HG03354 (cell line): ENCODE results near the gene COL13A1.

Experiments used
- ATAC-seq: cut with Tn5 transposase; IDR thresholded peaks from one replicate; pipeline ENCODE4 v1.9.1; 2021; ENCODE audit warnings: mild to moderate bottlenecking; ENCODE audit not compliant: unreplicated experiment, poor library complexity, severe bottlenecking

COL13A1 gene

GRCh38 chr10:69801434-69802315, at the start of gene COL13A1:
TSS of gene COL13A1 (plus strand) at chr10:69801906. CDS start at chr10:69802424, 518 bp downstream.
- no peak for ATAC-seq

DNA sequence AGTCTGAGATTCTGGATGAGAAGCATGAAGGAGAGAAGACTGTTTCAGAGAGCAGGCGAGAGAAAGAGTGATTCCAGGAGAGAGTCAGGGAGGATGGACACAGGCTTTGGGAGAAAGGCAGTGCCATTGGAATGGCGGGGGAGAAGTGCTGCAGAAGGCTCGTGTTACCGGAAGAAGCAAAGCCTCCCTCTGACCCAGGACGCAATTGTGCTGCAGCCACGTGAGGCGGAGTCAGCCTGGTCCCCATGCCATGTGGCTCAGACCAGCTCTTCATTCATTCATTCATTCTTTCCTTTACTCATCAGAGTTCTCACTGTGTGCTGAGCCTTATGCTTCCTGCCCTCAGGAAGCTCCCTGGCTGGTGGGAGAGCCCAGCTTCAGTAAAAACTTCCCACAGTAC, 49.2 kb upstream of the COL13A1 start:
- no peak for ATAC-seq

DNA sequence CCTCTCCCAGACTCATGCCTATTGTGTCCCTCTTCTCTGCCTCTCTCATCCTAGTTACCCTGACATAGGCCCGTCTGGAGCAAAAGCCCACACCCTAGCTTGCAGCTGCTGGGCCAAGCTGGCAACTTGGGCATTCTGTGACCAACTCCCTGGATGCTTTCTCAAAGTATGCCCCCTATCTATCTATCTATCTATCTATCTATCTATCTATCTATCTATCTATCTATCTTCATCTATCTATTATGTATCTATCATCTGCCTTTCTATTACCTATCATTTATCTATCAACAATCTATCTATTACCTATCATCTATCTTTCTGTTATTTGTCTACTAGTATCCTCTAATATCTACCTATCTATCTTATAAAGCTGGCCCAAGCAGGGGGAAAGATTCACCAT, 45.4 kb upstream of the COL13A1 start:
- no peak for ATAC-seq

DNA sequence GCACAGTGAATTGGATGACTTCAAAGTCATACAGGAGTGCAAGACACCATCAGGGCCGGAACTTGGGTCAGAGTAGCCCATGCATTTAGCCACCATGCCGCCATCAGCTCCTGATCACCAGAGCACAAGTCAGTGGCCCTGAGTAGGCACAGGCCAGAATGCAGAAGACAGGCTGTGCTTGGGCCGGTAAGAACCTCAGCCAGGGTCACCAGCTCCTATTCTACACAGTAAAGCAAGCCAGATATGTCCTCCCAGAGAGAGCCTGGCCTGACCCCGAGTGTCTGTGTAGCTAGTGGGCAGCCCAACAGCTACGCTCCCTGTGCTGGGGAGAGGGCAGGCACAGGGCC, 44.5 kb upstream of the COL13A1 start:
- ATAC-seq: no peak

GRCh38 chr10:69757553-69758309, 44.0 kb upstream of the COL13A1 start:
- ATAC-seq: no peak

GRCh38 chr10:69758310-69758728, 43.4 kb upstream of the COL13A1 start:
- ATAC-seq: no peak

DNA sequence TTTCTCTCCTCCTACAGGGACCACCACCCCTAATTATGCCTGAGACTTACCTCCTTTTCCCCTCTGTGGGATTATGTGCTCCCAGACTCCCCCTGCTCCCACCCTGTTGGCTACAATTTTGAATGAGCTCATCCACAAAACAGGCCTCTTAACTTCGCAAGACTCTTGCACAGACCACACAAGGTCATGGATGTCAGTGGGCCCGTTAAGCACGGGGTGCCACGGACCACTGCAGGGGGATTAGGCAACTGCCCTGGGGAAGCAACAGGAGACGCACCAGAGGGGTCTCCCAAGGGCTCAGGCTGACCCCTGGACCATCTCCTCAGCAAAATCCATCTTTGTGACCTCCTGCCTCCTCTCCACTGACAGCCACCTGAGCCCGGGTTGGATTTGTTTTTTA, 42.1 kb upstream of the COL13A1 start:
- no peak for ATAC-seq

DNA sequence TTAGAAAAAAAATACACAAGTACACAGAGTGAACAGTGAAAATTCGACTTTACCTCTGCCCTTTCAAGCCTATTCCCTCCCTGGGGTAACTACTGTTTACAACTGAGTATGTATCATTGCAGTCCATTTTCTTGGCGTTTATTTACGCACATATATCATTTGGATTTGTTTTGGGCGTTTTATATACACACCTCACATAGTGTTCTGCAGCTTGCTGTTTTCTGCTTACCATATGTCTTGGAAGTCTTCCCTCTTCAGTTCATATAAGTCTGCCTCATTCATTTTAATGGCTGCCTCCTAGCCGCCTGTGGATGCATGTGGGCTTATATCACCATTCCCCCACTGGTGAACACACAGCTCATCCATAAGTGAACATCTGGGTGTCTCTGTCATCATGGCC, 41.6 kb upstream of the COL13A1 start:
- ATAC-seq: no peak

- no peak for ATAC-seq
Measured at GRCh38 chr10:69761320-69761719, 40.4 kb upstream of the COL13A1 start.

DNA sequence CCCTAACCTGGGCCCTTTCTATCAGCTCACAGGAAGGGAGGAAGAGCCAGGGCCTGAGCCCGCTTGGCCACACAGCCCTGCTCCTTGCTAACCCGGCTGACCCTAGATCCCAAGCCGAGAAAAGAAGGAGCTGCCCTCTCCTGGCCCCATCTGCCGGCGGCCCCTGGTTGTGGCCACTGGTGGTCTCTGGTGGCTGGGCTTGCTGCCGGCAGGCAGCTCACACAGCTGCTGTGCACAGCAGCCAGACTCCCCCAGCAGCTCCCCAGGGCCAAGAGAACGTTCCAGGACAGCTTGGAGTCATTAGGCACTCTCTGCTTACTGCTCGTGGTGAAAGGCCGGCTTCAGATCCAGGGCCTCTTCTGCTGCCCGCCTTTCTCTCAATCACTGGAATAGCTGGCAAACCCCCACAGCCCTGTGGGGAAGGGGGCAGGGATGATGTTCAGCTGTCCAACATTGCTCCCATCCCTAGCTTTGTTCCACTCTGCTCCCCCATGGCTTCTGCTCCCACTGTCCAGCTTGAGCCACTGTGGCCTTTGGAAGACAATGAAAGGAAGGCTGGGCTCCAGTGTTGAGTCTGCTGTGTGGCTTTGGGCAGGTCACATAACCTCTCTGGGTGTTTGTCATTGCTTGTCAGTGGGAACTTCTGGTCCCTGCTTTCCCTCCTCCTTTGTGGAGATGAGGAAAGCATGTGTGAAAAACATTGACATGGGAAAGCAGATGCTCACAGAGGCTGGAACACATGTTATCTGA, 35.4 kb upstream of the COL13A1 start:
- ATAC-seq: no peak

DNA sequence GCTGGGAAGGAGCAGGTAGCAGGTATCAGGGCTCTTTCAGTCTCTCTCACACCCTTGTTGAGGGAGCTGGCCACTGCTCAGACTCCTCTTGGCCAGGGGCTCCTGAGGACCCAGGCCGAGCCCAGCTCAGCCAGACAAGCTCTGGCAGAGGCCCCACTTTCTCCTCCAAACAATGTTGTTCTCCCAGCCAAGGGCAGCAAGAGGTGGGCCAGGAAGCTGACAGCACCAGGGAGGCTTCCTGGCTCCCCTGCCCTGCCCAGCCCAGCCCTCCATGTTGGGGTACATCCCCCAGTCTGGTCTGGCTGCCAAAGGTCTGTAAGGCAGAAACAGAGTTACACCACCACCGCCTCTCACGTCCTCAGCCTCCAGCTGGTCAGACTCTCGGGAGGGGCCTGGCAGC, 33.9 kb upstream of the COL13A1 start:
- no peak for ATAC-seq

DNA sequence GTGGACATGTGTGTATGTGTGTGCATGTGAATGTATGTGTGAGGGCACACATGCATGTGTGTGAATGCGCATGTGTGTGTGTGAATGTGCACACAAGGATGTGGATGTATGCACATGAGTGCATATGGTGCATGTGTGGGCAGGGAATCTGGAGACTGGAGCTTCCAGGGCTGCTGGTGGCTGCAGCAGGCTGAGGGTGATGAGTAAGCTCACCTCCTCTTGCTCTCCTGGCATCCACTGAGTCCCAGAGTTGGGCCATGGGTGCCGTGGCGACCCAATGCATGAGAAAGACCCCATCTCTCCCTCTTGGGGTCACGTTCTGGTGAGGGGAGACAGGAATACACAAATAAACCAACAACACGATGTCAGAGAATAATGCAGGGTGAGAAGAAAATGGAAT, 33.3 kb upstream of the COL13A1 start:
- no peak for ATAC-seq

- no peak for ATAC-seq
Measured at GRCh38 chr10:69769395-69769992, 32.2 kb upstream of the COL13A1 start.

- no peak for ATAC-seq
Measured at GRCh38 chr10:69772933-69773704, 28.6 kb upstream of the COL13A1 start.

DNA sequence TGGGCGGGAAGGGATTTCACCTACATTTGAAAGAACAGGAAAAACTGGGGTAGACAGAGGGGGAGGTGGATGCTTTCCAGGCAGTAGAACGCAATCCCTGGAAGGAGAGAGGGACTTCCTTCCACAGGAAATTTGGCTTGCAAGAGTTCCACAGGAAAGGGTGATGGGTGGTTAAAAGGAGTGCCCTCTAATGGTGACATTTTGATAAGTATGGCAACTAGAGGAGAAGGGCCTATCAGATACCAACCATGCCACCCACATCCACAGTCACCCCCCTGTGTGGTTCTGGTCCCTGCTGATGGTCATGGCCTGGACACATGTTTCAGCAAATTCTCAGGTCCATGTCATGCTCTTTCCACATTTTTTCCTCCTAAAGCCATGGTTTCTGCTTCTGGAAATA, 27.1 kb upstream of the COL13A1 start:
- no peak for ATAC-seq

DNA sequence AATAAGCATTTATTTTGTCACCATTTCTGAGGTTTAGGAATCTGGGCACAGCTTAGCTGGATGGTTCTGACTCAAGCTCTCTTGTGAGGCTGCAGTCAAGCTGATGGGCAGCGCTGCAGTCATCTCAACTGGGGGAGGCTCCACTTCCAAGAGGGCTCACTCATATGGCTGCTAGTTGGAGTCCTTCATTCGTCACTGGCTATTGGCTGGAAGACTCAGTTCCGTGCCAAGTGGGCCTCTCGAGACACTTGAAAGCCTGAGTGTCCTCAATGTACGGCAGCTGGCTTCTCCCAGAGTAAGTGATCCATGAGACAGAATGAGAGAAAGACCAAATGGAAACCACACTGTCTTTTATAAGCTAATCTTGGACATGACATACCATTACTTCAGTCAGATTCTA, 21.6 kb upstream of the COL13A1 start:
- no peak for ATAC-seq

- ATAC-seq: no peak
Measured at GRCh38 chr10:69781576-69781975, 20.1 kb upstream of the COL13A1 start.

DNA sequence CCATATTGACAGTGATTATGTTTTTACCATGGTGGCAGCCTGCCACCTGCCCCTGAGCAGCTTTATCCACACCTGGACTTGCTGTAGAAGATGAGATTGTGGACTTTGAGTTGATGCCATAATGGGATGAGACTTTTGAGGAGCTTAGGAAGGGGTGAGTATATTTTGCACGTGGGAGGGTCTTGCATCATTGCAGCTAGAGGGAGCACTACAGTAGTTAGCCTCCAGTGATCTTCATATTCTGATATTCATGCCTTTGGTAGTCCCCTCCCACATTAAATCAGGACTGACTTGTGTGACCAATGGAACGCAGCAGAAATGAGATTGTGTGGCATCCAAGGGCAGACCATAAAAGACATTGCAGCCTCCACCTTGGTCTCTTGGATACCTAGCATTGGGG, 18.2 kb upstream of the COL13A1 start:
- no peak for ATAC-seq

DNA sequence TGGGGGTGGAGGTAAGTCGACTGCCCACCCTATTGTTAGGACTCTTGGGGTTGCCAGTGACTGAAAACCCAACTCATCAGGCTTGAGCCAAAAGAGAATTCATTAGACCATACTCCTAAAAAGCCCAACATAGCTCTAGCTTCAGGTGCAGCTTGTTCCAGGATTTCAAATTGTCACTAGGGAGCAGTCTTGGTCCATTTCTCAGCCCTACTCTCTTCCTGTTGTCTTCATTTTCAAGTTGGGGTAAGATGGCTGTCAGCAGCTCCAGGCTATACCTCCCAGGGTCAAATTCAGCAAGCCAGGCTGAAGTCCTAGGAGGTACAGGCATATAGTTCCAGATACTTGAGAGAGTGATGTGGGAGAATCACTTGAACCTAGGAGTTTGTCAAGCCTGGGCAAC, 14.9 kb upstream of the COL13A1 start:
- ATAC-seq: no peak
